ENCODE measurements around the gene SGPL1. TPM values are rescaled to one million over a fixed set of nuclear protein-coding genes. Genes with fewer than 3 reads are reported as not detected.

The SGPL1 gene
- total RNA-seq, 1 experiment from 2014 or later: 69.4 TPM

- no peaks in the 10 kb centered on the region for H3K9me2 ChIP-seq (ENCODE audit: insufficient read depth)
- RAD21 ChIA-PET (ENCODE audit: low non-redundant PET in 1 of 2, low total read pairs in 2 of 2, uncharacterized antibody in 2 of 2, unreplicated experiment in 2 of 2): no interaction called here
- H3K79me2 ChIP-seq (ENCODE audit: insufficient read depth, low read length): peaks cover 46% of the 10 kb centered on the region
- peaks cover 16 to 36% of the 10 kb centered on the region in 2 experiments for H3K36me3 ChIP-seq (ENCODE audit: control insufficient read depth in 1 of 2, insufficient read depth in 2 of 2, low read length in 2 of 2)
- H3K9me3 ChIP-seq (ENCODE audit: control insufficient read depth in 1 of 2, insufficient read depth in 1 of 2, low read depth in 1 of 2, low read length in 2 of 2): no peaks in the 10 kb centered on the region
- H3K4me2 ChIP-seq (ENCODE audit: low read length): no peak overlapping the region
- no peak overlapping the region for H2AFZ ChIP-seq (ENCODE audit: low read depth, low read length, poor library complexity, severe bottlenecking)
- H3K27ac ChIP-seq (ENCODE audit: low read depth, low read length): no peak overlapping the region
- TF ChIP-seq JUND (IDR thresholded peaks at IDR 0.05): no peak
- no peak for TF ChIP-seq RAD21 (IDR thresholded peaks at IDR 0.05; ENCODE audit: low read depth)
- no peak for TF ChIP-seq EZH2 (IDR thresholded peaks at IDR 0.05)
- no peak for TF ChIP-seq YY1 (IDR thresholded peaks at IDR 0.05; ENCODE audit: extremely low read depth, insufficient replicate concordance, low read depth, low read length)
- no peak for TF ChIP-seq CBX3 (IDR thresholded peaks at IDR 0.05; ENCODE audit: low read depth)
- TF ChIP-seq EGR1 (IDR thresholded peaks at IDR 0.05; ENCODE audit: low read depth): no peak
- no peak for TF ChIP-seq POLR2AphosphoS5 (IDR thresholded peaks at IDR 0.05; ENCODE audit: low read depth, low read length)
- no peak for TF ChIP-seq ATF3 (IDR thresholded peaks at IDR 0.05)
- TF ChIP-seq POLR2A (IDR thresholded peaks at IDR 0.05; ENCODE audit: borderline replicate concordance, extremely low read depth, insufficient read depth, insufficient read length): no peak
- no peak for TF ChIP-seq FOSL1 (IDR thresholded peaks at IDR 0.05; ENCODE audit: low read depth)
- no peak for TF ChIP-seq CEBPB (IDR thresholded peaks at IDR 0.05; ENCODE audit: low read depth)
- no peak for TF ChIP-seq ELF1 (IDR thresholded peaks at IDR 0.05; ENCODE audit: borderline replicate concordance, low read depth)
- no peak for TF ChIP-seq EZH2phosphoT487 (IDR thresholded peaks at IDR 0.05; ENCODE audit: borderline replicate concordance)
- TF ChIP-seq ZFX (IDR thresholded peaks at IDR 0.05): no peak
- no peak for TF ChIP-seq ZNF274 (IDR thresholded peaks at IDR 0.05; ENCODE audit: low read depth, low read length)
- TF ChIP-seq SP1 (IDR thresholded peaks at IDR 0.05; ENCODE audit: low read depth): no peak
- no peak for TF ChIP-seq TCF7L2 (IDR thresholded peaks at IDR 0.05; ENCODE audit: borderline replicate concordance, extremely low read depth, insufficient read depth, insufficient read length)
- no peak for TF ChIP-seq CTCF (IDR thresholded peaks at IDR 0.05 in 2 of 3, conservative IDR thresholded peaks at IDR 0.05 in 1 of 3; ENCODE audit: borderline replicate concordance in 1 of 3, insufficient read depth in 1 of 3, low read depth in 2 of 3, low read length in 2 of 3)
- TF ChIP-seq MAX (IDR thresholded peaks at IDR 0.05): no peak
- no peak for TF ChIP-seq ZBTB33 (IDR thresholded peaks at IDR 0.05; ENCODE audit: extremely low read depth, insufficient replicate concordance, low read length)
- H3K27me3 ChIP-seq (ENCODE audit: insufficient read depth, low read length): no peaks in the 10 kb centered on the region
- no peak overlapping the region for H3K4me3 ChIP-seq (replicated peaks in 1 of 2; ENCODE audit: low read depth in 1 of 2, low read length in 2 of 2)
- DNase-seq (ENCODE audit: low read depth, low spot score) (no peak), ATAC-seq (no peak)
- H4K20me1 ChIP-seq (ENCODE audit: insufficient read depth): no peaks in the 10 kb centered on the region
- H3K9ac ChIP-seq (ENCODE audit: low read length): no peak overlapping the region
- BruUV-seq (replicated peaks): no TSS peak
- POLR2A ChIA-PET: no interaction called here
- H3K4me1 ChIP-seq (ENCODE audit: control insufficient read depth in 1 of 2, insufficient read depth in 2 of 2, low read length in 2 of 2): peaks cover 16 to 30% of the 10 kb centered on the region in 2 experiments
- intact Hi-C loops (cut with micrococcal nuclease): no loop called here
- CTCF ChIA-PET: interaction anchor here (0.6 kb wide), 1 partner anchor 433 kb away, joined by 3 read pairs; the partner anchor contains the start of gene SLC29A3
Measured at GRCh38 chr10:70885481-70885880, 69.7 kb downstream of the SGPL1 start.

All from HCT116 (cell line).